ENCODE data around the gene RILP.

DNA sequence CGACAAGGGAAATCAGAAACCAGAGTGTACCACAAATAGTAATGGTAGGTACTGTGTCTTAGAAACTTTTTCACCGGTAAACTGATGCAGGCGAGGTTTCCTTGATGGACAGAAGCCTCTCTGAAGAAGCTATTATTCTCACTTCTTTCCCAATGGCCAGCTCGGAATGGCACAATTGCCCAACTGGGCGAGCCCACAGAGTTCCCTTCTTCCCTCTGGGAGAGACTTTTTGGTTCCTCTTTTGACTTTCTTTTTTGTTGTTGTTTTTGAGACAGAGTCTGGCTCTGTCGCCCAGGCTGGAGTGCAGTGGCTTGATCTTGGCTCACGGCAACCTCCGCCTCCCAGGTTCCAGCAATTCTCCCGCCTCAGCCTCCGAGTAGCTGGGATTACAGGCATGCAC, 38.0 kb downstream of the RILP start:
- TF ChIP-seq, protein P1, sequence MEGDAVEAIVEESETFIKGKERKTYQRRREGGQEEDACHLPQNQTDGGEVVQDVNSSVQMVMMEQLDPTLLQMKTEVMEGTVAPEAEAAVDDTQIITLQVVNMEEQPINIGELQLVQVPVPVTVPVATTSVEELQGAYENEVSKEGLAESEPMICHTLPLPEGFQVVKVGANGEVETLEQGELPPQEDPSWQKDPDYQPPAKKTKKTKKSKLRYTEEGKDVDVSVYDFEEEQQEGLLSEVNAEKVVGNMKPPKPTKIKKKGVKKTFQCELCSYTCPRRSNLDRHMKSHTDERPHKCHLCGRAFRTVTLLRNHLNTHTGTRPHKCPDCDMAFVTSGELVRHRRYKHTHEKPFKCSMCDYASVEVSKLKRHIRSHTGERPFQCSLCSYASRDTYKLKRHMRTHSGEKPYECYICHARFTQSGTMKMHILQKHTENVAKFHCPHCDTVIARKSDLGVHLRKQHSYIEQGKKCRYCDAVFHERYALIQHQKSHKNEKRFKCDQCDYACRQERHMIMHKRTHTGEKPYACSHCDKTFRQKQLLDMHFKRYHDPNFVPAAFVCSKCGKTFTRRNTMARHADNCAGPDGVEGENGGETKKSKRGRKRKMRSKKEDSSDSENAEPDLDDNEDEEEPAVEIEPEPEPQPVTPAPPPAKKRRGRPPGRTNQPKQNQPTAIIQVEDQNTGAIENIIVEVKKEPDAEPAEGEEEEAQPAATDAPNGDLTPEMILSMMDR (IDR thresholded peaks at IDR 0.05): no peak
- TF ChIP-seq POLR2A (IDR thresholded peaks at IDR 0.05): no peak
- TF ChIP-seq EP300 (IDR thresholded peaks at IDR 0.05): peak in 1 of 2 donors; percentile 70

All from tibial nerve (tissue), 4 donors.